Epithelial cell of proximal tubule (primary cell): Measurements from ENCODE around the gene TEFM. TPM values are rescaled to one million over a fixed set of nuclear protein-coding genes. Genes with fewer than 3 reads are reported as not detected.
"Not testable (repeated sequence)": the region's sequence is repeated elsewhere in the genome, so short reads cannot be mapped to it uniquely, and the experiment has no call there.

ENCODE experiments used
- DNase-seq: peaks from one replicate; pipeline ENCODE4 v3.0.0-alpha.2; 2011; ENCODE audit warnings: low read depth
- H3K4me3 ChIP-seq: 2 replicates; pipeline ENCODE4 v1.5.1; 2011; ENCODE audit warnings: low read depth, mild to moderate bottlenecking, low read length
- CTCF ChIP-seq: conservative IDR thresholded peaks from 2 replicates; pipeline ENCODE4 v1.5.1; 2012; ENCODE audit warnings: low read depth, mild to moderate bottlenecking, low read length
- total RNA-seq: library from RNA; depleted of rRNA; stranded (reverse); fragments of >200 nt; gene quantifications from 2 replicates; pipeline ENCODE4 v1.2.3, GENCODE V29; 2015

Gene TEFM
- total RNA-seq, 1 donor from 2014 or later, result 7.8 TPM

GRCh38 chr17:30947796-30948195 lies 41.8 kb upstream of the TEFM start:
- no peak for DNase-seq
- no peak for TF ChIP-seq CTCF
- H3K4me3 ChIP-seq, result no peak overlapping the region

GRCh38 chr17:30942308-30943079 lies 36.5 kb upstream of the TEFM start:
- no peak for TF ChIP-seq CTCF
- no peak for DNase-seq
- no peak overlapping the region for H3K4me3 ChIP-seq

GRCh38 chr17:30939051-30939689 lies 33.1 kb upstream of the TEFM start:
- no peak for DNase-seq
- no peak overlapping the region for H3K4me3 ChIP-seq
- TF ChIP-seq CTCF, result no peak

GRCh38 chr17:30933966-30934365 lies 27.9 kb upstream of the TEFM start:
- TF ChIP-seq CTCF, result no peak
- DNase-seq, result no peak
- no peak overlapping the region for H3K4me3 ChIP-seq

- DNase-seq, H3K4me3 ChIP-seq: not testable (repeated sequence)
Observed at GRCh38 chr17:30931582-30931981, 25.5 kb upstream of the TEFM start.

- no peak overlapping the region for H3K4me3 ChIP-seq
- no peak for TF ChIP-seq CTCF
- no peak for DNase-seq
Observed at GRCh38 chr17:30930495-30930894, 24.5 kb upstream of the TEFM start.

GRCh38 chr17:30929861-30930260 lies 23.8 kb upstream of the TEFM start:
- H3K4me3 ChIP-seq, DNase-seq: not testable (repeated sequence)

- no peak for DNase-seq
- no peak overlapping the region for H3K4me3 ChIP-seq
- TF ChIP-seq CTCF, result no peak
Observed at GRCh38 chr17:30929081-30929633, 23.1 kb upstream of the TEFM start.
